ENCODE measurements around the gene KCNS1.

GRCh38 chr20:45070932-45071632 lies 29.8 kb downstream of the KCNS1 start:
- TF ChIP-seq CTCF (conservative IDR thresholded peaks at IDR 0.05; ENCODE audit: low read depth in 2 of 2), result no peak
- no peak for TF ChIP-seq EZH2 (IDR thresholded peaks at IDR 0.05; ENCODE audit: low read depth, unreplicated experiment)
- no peak for TF ChIP-seq EZH2phosphoT487 (IDR thresholded peaks at IDR 0.05; ENCODE audit: unreplicated experiment)
- no peak for TF ChIP-seq POLR2AphosphoS5 (IDR thresholded peaks at IDR 0.05; ENCODE audit: low read depth)
- no peak for TF ChIP-seq CREB1 (CRISPR knock-in tag; IDR thresholded peaks at IDR 0.05; ENCODE audit: low read depth)

All from GM23338 (cell line).